ENCODE results near the gene NARF. TPM values are rescaled to one million over a fixed set of nuclear protein-coding genes. Genes with fewer than 3 reads are reported as not detected.

NARF gene
- total and polyA plus RNA-seq, 2 donors (not counting 1 experiment from before 2014, with no cell fraction given) = 92.4 to 103 TPM

DNA sequence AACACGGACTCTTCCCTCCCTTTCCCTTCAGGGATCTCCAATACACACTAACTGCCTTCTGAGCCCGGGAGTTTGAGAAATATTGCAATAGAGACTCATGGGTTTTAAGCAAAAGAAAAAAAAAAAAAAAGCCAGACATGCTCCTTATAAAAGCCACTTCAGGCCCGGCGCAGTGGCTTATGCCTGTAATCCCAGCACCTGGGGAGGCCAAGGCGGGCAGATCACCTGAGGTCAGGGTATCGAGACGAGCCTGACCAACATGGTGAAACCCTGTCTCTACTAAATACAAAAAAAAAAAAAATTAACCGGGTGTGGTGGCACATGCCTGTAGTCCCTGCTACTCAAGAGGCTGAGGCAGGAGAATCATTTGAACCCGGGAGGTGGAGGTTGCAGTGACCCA lies 42.8 kb upstream of the NARF start:
- intact Hi-C loops (cut with micrococcal nuclease) = loop anchor here (2.0 to 10.0 kb wide), 4 partner anchors 63 to 211 kb away; no protein-coding TSS in a partner anchor
- TF ChIP-seq CTCF (IDR thresholded peaks at IDR 0.05) (no peak), EZH2 (IDR thresholded peaks at IDR 0.05; ENCODE audit: borderline replicate concordance, insufficient read depth, low read depth, low read length, poor library complexity, severe bottlenecking) (no peak)
- POLR2A ChIA-PET = interaction anchor here (1.1 kb wide), 1 partner anchor 184 kb away, joined by 3 read pairs; no protein-coding TSS in a partner anchor

GRCh38 chr17:82416264-82416663 lies 42.3 kb upstream of the NARF start:
- no peak for TF ChIP-seq CTCF (IDR thresholded peaks at IDR 0.05)
- no peak for TF ChIP-seq EZH2 (IDR thresholded peaks at IDR 0.05; ENCODE audit: borderline replicate concordance, insufficient read depth, low read depth, low read length, poor library complexity, severe bottlenecking)
- Histone ChIP-seq H3K4me3 (ENCODE audit: control extremely low read depth in 1 of 5, extremely low read depth in 1 of 5, insufficient read depth in 1 of 5, low read depth in 2 of 5, low read length in 4 of 5) (no peak overlapping the region), H3K27ac (ENCODE audit: low read length in 2 of 2) (no peak overlapping the region), H3K79me2 (ENCODE audit: control insufficient read depth, insufficient read depth, low read length) (peaks cover 58% of the 10 kb centered on the region), H3K9me3 (ENCODE audit: control extremely low read depth in 1 of 3, control insufficient read depth in 2 of 3, insufficient read depth in 1 of 3, low read length in 2 of 3) (no peaks in the 10 kb centered on the region), H3K4me1 (ENCODE audit: control insufficient read depth in 2 of 2, insufficient read depth in 2 of 2, low read length in 2 of 2) (peaks cover 18 to 27% of the 10 kb centered on the region in 2 donors), H2AFZ (ENCODE audit: insufficient read depth, low read depth, low read length, poor library complexity, severe bottlenecking) (no peak overlapping the region), H3K36me3 (replicated peaks in 1 of 2; ENCODE audit: control extremely low read depth in 1 of 2, control insufficient read depth in 1 of 2, extremely low read depth in 1 of 2, insufficient read depth in 2 of 2, low read length in 1 of 2) (peaks cover 0 to 22% of the 10 kb centered on the region in 2 experiments), H3K4me2 (replicated peaks; ENCODE audit: low read depth, low read length, poor library complexity, severe bottlenecking) (no peak overlapping the region), H3K27me3 (replicated peaks in 1 of 4; ENCODE audit: control extremely low read depth in 1 of 4, control insufficient read depth in 3 of 4, insufficient read depth in 4 of 4, low read length in 3 of 4) (no peaks in the 10 kb centered on the region), H3K9ac (ENCODE audit: low read length) (no peak overlapping the region), H4K20me1 (ENCODE audit: control insufficient read depth, insufficient read depth, low read length, poor library complexity, severe bottlenecking) (peaks cover 56% of the 10 kb centered on the region)
- DNase-seq (no peak), ATAC-seq (ENCODE audit: low read depth) (no peak)
- Mint-ChIP-seq H3K27me3 (no peaks in the 10 kb centered on the region), H3K4me1 (peaks cover 26% of the 10 kb centered on the region), H3K4me3 (no peak overlapping the region), H3K9me3 (ENCODE audit: insufficient read depth) (no peaks in the 10 kb centered on the region), H3K27ac (no peak overlapping the region)
- CTCF ChIA-PET = no interaction called here
- POLR2A ChIA-PET = interaction anchor here (1.1 to 1.7 kb wide), 2 partner anchors 34 to 185 kb away, joined by 3 to 5 read pairs; no protein-coding TSS in a partner anchor
- no CpG with 5 or more reads among the region's 4 CpGs for WGBS (ENCODE audit: insufficient coverage)
- intact Hi-C loops (cut with micrococcal nuclease) = loop anchor here (5.0 to 10.0 kb wide), 3 partner anchors 121 to 211 kb away; no protein-coding TSS in a partner anchor

More for the DNA sequence above, 42.8 kb upstream of the NARF start:
- WGBS (ENCODE audit: insufficient coverage) = 95% methylated on average over 6 of the region's 9 CpGs
- Mint-ChIP-seq H3K27me3 (no peaks in the 10 kb centered on the region), H3K4me3 (no peak overlapping the region), H3K27ac (no peak overlapping the region), H3K9me3 (ENCODE audit: insufficient read depth) (no peaks in the 10 kb centered on the region), H3K4me1 (peaks cover 26% of the 10 kb centered on the region)
- no peak overlapping the region for H3K9ac ChIP-seq (ENCODE audit: low read length)
- peaks cover 0 to 18% of the 10 kb centered on the region in 2 experiments for H3K36me3 ChIP-seq (replicated peaks in 1 of 2; ENCODE audit: control extremely low read depth in 1 of 2, control insufficient read depth in 1 of 2, extremely low read depth in 1 of 2, insufficient read depth in 2 of 2, low read length in 1 of 2)
- peaks cover 18 to 27% of the 10 kb centered on the region in 2 donors for H3K4me1 ChIP-seq (ENCODE audit: control insufficient read depth in 2 of 2, insufficient read depth in 2 of 2, low read length in 2 of 2)
- H3K9me3 ChIP-seq (ENCODE audit: control extremely low read depth in 1 of 3, control insufficient read depth in 2 of 3, insufficient read depth in 1 of 3, low read length in 2 of 3) = no peaks in the 10 kb centered on the region
- H3K4me2 ChIP-seq (replicated peaks; ENCODE audit: low read depth, low read length, poor library complexity, severe bottlenecking) = no peak overlapping the region
- no peak for ATAC-seq (ENCODE audit: low read depth)
- no peak overlapping the region for H2AFZ ChIP-seq (ENCODE audit: insufficient read depth, low read depth, low read length, poor library complexity, severe bottlenecking)
- DNase-seq = no peak
- H3K27me3 ChIP-seq (replicated peaks in 1 of 4; ENCODE audit: control extremely low read depth in 1 of 4, control insufficient read depth in 3 of 4, insufficient read depth in 4 of 4, low read length in 3 of 4) = no peaks in the 10 kb centered on the region
- H3K79me2 ChIP-seq (ENCODE audit: control insufficient read depth, insufficient read depth, low read length) = peaks cover 53% of the 10 kb centered on the region
- peaks cover 57% of the 10 kb centered on the region for H4K20me1 ChIP-seq (ENCODE audit: control insufficient read depth, insufficient read depth, low read length, poor library complexity, severe bottlenecking)
- no peak overlapping the region for H3K4me3 ChIP-seq (ENCODE audit: control extremely low read depth in 1 of 5, extremely low read depth in 1 of 5, insufficient read depth in 1 of 5, low read depth in 2 of 5, low read length in 4 of 5)
- H3K27ac ChIP-seq (ENCODE audit: low read length in 2 of 2) = no peak overlapping the region
- CTCF ChIA-PET = no interaction called here
